NCI-H524 (cell line): ENCODE data around the gene CDK4.

Experiments used
- DNase-seq, 2 experiments: peaks; one replicate each; lab custom pipeline; 2025; lab: John Stamatoyannopoulos, UW

The CDK4 gene

GRCh38 chr12:57712701-57713100, 39.4 kb downstream of the CDK4 start:
- DNase-seq = no peak

- no peak for DNase-seq
Measured at GRCh38 chr12:57708296-57708695, 43.8 kb downstream of the CDK4 start.

GRCh38 chr12:57707250-57707649, 44.9 kb downstream of the CDK4 start:
- no peak for DNase-seq

- DNase-seq = no peak
Measured at GRCh38 chr12:57700317-57700716, 51.8 kb downstream of the CDK4 start.

- DNase-seq = no peak
Measured at GRCh38 chr12:57698414-57698813, 53.7 kb downstream of the CDK4 start.
